ENCODE measurements around the gene DKK3.

The DKK3 gene

DNA sequence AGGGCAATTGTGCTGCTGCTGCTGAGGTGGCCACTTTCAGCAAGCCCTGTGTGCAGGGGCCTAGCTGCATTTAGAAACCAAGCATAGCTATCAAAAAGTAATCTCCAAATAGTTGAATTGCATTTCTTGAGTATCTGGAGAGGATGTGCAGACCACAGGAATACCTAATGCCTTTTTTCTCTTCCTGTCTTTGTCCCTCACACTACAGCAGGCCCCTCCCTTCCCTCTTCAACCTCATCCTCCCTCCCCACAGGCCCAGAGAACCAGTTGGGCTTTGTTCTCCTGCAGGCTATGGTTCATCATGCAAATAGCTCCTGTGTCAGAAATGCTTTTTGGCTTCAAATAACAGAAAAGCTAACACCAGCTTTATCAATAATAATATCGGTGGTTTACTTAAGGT lies 47.7 kb downstream of the DKK3 start:
- TF ChIP-seq, protein P1, sequence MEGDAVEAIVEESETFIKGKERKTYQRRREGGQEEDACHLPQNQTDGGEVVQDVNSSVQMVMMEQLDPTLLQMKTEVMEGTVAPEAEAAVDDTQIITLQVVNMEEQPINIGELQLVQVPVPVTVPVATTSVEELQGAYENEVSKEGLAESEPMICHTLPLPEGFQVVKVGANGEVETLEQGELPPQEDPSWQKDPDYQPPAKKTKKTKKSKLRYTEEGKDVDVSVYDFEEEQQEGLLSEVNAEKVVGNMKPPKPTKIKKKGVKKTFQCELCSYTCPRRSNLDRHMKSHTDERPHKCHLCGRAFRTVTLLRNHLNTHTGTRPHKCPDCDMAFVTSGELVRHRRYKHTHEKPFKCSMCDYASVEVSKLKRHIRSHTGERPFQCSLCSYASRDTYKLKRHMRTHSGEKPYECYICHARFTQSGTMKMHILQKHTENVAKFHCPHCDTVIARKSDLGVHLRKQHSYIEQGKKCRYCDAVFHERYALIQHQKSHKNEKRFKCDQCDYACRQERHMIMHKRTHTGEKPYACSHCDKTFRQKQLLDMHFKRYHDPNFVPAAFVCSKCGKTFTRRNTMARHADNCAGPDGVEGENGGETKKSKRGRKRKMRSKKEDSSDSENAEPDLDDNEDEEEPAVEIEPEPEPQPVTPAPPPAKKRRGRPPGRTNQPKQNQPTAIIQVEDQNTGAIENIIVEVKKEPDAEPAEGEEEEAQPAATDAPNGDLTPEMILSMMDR (IDR thresholded peaks at IDR 0.05; ENCODE audit: low read depth, low read length), result no peak
- no peak for DNase-seq (ENCODE audit: low read depth, low spot score)
- in situ Hi-C loops (cut with HindIII; ENCODE audit: low sequenced_read_pairs), result no loop called here
- H3K4me3 ChIP-seq (ENCODE audit: low read depth, low read length), result no peak overlapping the region

DNA sequence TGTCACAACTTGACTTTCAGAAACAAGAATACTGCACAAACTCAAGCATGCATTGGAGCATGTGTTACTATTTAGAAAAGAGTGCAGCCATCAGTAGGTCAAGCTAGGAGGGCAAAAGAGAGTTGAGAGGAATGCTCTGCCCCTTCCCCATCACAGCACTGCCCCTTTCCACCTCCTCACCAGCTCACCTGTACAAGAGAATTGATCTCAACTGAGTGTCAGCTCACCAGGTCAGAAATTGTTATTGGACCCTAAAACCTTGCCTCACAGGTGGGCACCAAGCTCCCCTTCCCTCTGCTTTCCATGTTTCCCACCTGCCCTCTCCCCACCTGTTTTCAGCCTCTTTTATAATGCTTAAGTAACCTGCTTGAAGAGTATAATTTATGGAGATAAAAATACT lies 48.8 kb downstream of the DKK3 start:
- DNase-seq (ENCODE audit: low read depth, low spot score), result no peak
- in situ Hi-C loops (cut with HindIII; ENCODE audit: low sequenced_read_pairs), result no loop called here
- TF ChIP-seq, protein P1 (IDR thresholded peaks at IDR 0.05; ENCODE audit: low read depth, low read length), result no peak
- H3K4me3 ChIP-seq (ENCODE audit: low read depth, low read length), result no peak overlapping the region

DNA sequence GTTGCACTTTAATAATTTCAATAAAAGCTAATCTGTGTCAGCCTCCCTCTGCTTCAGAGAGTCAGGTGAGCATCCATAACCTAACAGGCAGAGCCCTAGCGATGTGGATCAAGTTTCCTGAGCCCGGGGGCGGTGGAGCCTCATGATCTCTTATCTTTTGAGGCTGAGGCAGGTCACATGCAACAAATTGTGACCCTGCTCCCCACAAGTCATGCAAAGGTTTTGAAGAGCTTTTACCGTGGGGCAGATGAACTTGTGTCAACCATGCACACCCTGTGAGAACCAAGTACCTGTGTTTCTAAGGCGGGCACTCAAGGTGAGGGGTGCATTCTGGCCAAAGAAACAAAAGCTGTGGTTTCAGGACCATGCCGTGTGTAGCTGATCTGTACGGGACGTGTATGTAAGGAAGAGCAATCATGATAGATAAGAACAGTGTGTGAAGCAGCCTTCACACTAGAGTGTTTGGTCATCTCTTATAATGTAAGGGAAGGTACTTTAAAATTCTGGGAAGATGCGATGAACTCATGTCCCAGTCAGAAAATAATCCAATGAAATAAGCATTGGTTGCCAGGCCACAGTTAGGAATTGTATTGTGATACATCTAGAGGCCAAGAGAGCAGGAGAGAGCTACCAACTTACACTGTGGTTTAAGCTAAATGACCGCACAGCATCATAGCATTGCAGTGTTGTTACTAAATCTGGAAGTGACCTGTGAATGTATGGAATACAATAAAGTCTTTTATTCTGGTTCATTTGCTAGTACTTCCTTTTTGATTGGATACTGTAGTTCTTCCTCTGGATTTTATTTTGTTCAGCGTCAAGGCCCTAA lies 49.8 kb downstream of the DKK3 start:
- in situ Hi-C loops (cut with HindIII; ENCODE audit: low sequenced_read_pairs), result no loop called here
- no peak overlapping the region for H3K4me3 ChIP-seq (ENCODE audit: low read depth, low read length)
- no peak for DNase-seq (ENCODE audit: low read depth, low spot score)
- TF ChIP-seq, protein P1 (IDR thresholded peaks at IDR 0.05; ENCODE audit: low read depth, low read length), result no peak

DNA sequence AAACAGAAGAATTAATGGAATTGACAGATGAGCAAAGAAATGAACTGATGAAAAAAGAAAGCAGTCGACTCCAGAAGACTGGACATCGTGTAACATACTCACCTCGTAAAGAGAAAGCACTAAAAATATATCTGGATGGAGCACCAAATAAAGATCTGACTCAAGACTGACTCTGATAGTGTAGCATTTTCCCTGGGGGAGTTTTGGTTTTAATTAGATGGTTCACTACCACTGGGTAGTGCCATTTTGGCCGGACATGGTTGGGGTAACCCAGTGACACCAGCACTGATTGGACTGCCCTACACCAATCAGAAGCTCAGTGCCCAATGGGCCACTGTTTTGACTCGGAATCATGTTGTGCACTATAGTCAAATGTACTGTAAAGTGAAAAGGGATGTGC lies 52.4 kb downstream of the DKK3 start:
- no peak overlapping the region for H3K4me3 ChIP-seq (ENCODE audit: low read depth, low read length)
- no peak for DNase-seq (ENCODE audit: low read depth, low spot score)
- in situ Hi-C loops (cut with HindIII; ENCODE audit: low sequenced_read_pairs), result no loop called here
- TF ChIP-seq, protein P1 (IDR thresholded peaks at IDR 0.05; ENCODE audit: low read depth, low read length), result no peak

DNA sequence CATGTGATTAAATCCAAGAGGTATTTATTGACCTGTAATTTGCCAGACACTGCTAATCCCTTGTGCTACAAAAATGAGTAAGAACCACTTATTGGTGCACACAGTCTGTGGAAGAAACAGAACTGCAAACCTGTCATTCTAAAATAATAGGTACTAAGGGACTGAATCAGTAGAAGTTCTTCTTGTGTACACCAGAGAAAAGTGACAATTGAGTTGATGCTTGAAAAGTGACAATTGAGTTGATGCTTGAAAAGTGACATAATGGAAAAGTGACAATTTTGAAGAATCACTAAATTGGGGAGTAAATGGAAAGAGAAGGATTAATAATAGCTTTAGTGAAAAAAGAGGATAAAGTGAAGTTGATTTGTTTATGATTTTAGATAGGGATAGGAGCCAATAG lies 56.4 kb downstream of the DKK3 start:
- DNase-seq (ENCODE audit: low read depth, low spot score), result no peak
- in situ Hi-C loops (cut with HindIII; ENCODE audit: low sequenced_read_pairs), result no loop called here
- TF ChIP-seq, protein P1 (IDR thresholded peaks at IDR 0.05; ENCODE audit: low read depth, low read length), result no peak
- H3K4me3 ChIP-seq (ENCODE audit: low read depth, low read length), result no peak overlapping the region

DNA sequence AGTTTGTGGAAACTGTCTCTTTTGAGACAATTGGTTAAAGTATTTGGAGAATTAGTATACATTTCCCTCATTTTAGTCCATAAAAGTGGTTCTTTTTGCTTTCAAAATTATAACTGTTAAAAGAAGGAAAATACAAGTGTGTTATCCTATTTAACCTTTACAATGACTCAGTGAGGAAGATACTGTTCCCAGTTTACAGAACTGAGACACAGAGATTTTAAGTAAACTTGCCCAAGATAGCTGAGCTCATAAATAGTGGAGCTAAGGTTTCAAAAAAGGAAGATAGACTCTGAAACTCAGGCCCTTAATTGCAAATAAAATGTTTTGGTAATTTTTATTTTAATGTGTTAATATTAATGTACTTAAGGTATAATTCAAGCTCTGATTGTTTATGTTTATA lies 58.9 kb downstream of the DKK3 start:
- H3K4me3 ChIP-seq (ENCODE audit: low read depth, low read length), result no peak overlapping the region
- in situ Hi-C loops (cut with HindIII; ENCODE audit: low sequenced_read_pairs), result no loop called here
- no peak for DNase-seq (ENCODE audit: low read depth, low spot score)
- TF ChIP-seq, protein P1 (IDR thresholded peaks at IDR 0.05; ENCODE audit: low read depth, low read length), result no peak
